CD8-positive, alpha-beta memory T cell (primary cell): ENCODE data around the gene MUCL3. TPM values are rescaled to one million over a fixed set of nuclear protein-coding genes. Genes with fewer than 3 reads are reported as not detected.
A peak's percentile ranks its signal among the peaks of the same experiment; 100 is the strongest.
"Not testable (repeated sequence)": the region's sequence is repeated elsewhere in the genome, so short reads cannot be mapped to it uniquely, and the experiment has no call there.

Experiments
- CTCF ChIA-PET: fragments of 350-600 bp; sonication (Branson Sonifier 250); formaldehyde crosslinking; loops from one replicate; lab custom pipeline; 2021; ENCODE audit warnings: antibody characterized with exemption; lab: Charles Lee
- POLR2A ChIA-PET: fragments of 350-600 bp; sonication (Branson Sonifier 250); formaldehyde crosslinking; loops from one replicate; lab custom pipeline; 2021; ENCODE audit warnings: antibody characterized with exemption; lab: Charles Lee
- DNase-seq, 5 donors: peaks; one replicate each; pipeline versions ENCODE4 v3.0.0 to v3.0.0-alpha.2; 2020 to 2022; ENCODE audit warnings: mixed read lengths in 1 of 5
- H3K27ac ChIP-seq: one replicate; pipeline ENCODE4 v1.7.0; 2013; ENCODE audit warnings: low read depth, mild to moderate bottlenecking, low read length, moderate library complexity
- H3K27me3 ChIP-seq: 2 replicates; pipeline ENCODE4 v1.7.0; 2013; ENCODE audit warnings: low read length, mild to moderate bottlenecking; ENCODE audit not compliant: insufficient read depth, poor library complexity, severe bottlenecking
- H3K36me3 ChIP-seq: 2 replicates; pipeline ENCODE4 v1.7.0; 2013; ENCODE audit warnings: mild to moderate bottlenecking, low read length, moderate library complexity; ENCODE audit not compliant: insufficient read depth
- H3K4me1 ChIP-seq: 2 replicates; pipeline ENCODE4 v1.7.0; 2013; ENCODE audit warnings: mild to moderate bottlenecking, low read length, moderate library complexity; ENCODE audit not compliant: insufficient read depth
- H3K4me3 ChIP-seq: 2 replicates; pipeline ENCODE4 v1.7.0; 2013; ENCODE audit warnings: mild to moderate bottlenecking, low read length
- H3K9me3 ChIP-seq: 2 replicates; pipeline ENCODE4 v1.7.0; 2013; ENCODE audit warnings: mild to moderate bottlenecking, low read length
- H3K27ac Mint-ChIP-seq, 8 donors: one replicate each; pipeline ENCODE4 v1.8.0; 2020 to 2021; ENCODE audit warnings: mixed read lengths in 8 of 8, mild to moderate bottlenecking in 6 of 8, inconsistent platforms in 3 of 8, moderate library complexity in 3 of 8
- H3K27me3 Mint-ChIP-seq, 2 donors: one replicate each; pipeline ENCODE4 v1.8.0; 2020 to 2021; ENCODE audit warnings: mixed read lengths in 2 of 2, mild to moderate bottlenecking in 1 of 2, moderate library complexity in 1 of 2
- H3K36me3 Mint-ChIP-seq, 3 donors: one replicate each; pipeline ENCODE4 v1.8.0; 2020 to 2021; ENCODE audit warnings: mixed read lengths in 3 of 3, inconsistent platforms in 1 of 3, mild to moderate bottlenecking in 1 of 3
- H3K4me1 Mint-ChIP-seq, 3 donors: one replicate each; pipeline ENCODE4 v1.8.0; 2020 to 2021; ENCODE audit warnings: mixed read lengths in 3 of 3, inconsistent platforms in 1 of 3, mild to moderate bottlenecking in 1 of 3
- H3K4me3 Mint-ChIP-seq, 7 donors: one replicate each; pipeline ENCODE4 v1.8.0; 2020 to 2021; ENCODE audit warnings: mixed read lengths in 7 of 7, mild to moderate bottlenecking in 6 of 7, moderate library complexity in 4 of 7, inconsistent platforms in 2 of 7
- H3K9me3 Mint-ChIP-seq, 5 donors: one replicate each; pipeline ENCODE4 v1.8.0; 2020 to 2022; ENCODE audit warnings: mixed read lengths in 5 of 5, mild to moderate bottlenecking in 3 of 5, moderate library complexity in 2 of 5, inconsistent platforms in 1 of 5
- polyA plus RNA-seq: library from polyadenylated mRNA; unstranded; fragments of 300-500 nt; fragmentation: Illumina TruSeq; gene quantifications from one replicate; pipeline ENCODE4 v1.2.3, GENCODE V29; 2021
- total RNA-seq, 2 experiments: library from RNA; stranded (reverse); gene quantifications; one replicate each; pipeline ENCODE4 v1.2.3, GENCODE V29; 2021

The MUCL3 gene
- total and polyA plus RNA-seq, 3 experiments from 2014 or later, result not detected

DNA sequence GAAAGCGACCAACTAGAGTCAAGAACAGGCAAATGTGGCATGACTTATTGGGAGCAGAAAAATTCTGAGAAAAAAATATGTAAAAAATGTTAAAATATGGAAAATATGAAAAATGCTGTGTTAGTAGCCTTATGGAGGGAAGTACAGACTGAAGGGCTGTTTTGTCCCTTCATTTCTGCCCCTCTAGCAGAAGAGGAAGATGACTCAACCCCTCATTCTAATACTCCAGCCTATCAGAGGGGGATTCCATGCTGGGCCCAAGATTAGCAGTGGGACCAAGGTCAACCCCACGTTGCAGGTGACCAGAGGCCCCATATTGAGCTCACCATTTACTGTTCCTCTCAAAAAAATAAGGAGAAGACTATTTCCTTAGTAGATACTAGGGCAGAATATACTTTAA, 51.1 kb downstream of the MUCL3 start:
- CTCF ChIA-PET, result no interaction called here
- Mint-ChIP-seq H3K36me3 (no peaks in the 10 kb centered on the region), H3K9me3 (no peaks in the 10 kb centered on the region), H3K27ac (no peak overlapping the region), H3K4me1 (peaks cover 9 to 11% (median 11%) of the 10 kb centered on the region in 3 donors), H3K4me3 (no peak overlapping the region), H3K27me3 (peaks cover 6 to 9% of the 10 kb centered on the region in 2 donors)
- POLR2A ChIA-PET, result no interaction called here
- no peak for DNase-seq
- Histone ChIP-seq H3K27ac (no peak overlapping the region), H3K4me1 (peaks cover 4% of the 10 kb centered on the region), H3K27me3 (no peaks in the 10 kb centered on the region), H3K4me3 (no peak overlapping the region), H3K9me3 (no peaks in the 10 kb centered on the region), H3K36me3 (no peaks in the 10 kb centered on the region)

DNA sequence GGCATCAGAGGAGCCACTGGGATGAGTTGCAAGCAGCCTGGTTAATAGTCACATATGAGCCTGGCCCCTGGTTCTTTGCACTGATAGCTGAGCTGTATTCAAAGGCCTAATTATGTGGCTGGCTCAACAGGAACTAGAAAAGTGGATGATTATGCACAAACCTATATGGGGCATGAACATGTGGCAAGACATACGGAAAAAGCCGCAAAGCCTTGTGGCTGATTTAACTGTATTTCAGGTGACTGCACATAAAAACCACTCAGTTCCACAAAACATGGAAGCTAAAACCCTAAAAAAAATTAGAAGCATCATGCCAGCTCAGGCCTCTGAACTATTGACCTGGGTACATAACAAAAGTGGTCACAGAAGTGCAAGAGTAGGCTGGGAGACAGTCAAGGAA, 56.5 kb downstream of the MUCL3 start:
- POLR2A ChIA-PET, result no interaction called here
- CTCF ChIA-PET, result no interaction called here

DNA sequence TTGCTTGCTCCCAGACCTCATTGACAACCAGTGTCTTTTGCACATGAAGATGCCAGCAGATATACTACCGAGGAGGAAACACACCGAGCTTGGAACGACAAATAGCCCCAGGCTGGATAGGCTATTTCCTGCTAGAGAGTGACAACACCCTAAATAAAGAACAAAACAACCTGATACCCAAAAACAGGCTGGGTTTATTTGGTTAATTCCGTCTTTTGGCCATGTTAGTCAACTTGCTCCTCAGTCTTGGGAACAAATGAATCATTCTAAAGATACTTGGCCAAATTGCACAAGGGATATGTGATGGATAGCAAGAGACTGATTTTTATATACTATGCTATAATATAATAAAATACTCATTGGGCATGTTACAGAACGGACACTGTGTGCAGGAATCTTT, 58.0 kb downstream of the MUCL3 start:
- peaks cover 0 to 2% (median 0%) of the 10 kb centered on the region in 3 donors for H3K36me3 Mint-ChIP-seq
- no peak overlapping the region for H3K4me3 Mint-ChIP-seq
- H3K9me3 Mint-ChIP-seq, result peaks cover 0 to 2% (median 0%) of the 10 kb centered on the region in 5 donors
- H3K27ac Mint-ChIP-seq, result peak overlapping the region in 1 of 8 donors; percentile 95
- DNase-seq, result no peak
- ChIA-PET POLR2A (no interaction called here), CTCF (no interaction called here)
- Histone ChIP-seq H3K9me3 (no peaks in the 10 kb centered on the region), H3K4me3 (no peak overlapping the region), H3K36me3 (no peaks in the 10 kb centered on the region), H3K4me1 (no peaks in the 10 kb centered on the region), H3K27me3 (no peaks in the 10 kb centered on the region), H3K27ac (no peak overlapping the region)
- peaks cover 0 to 6% (median 2%) of the 10 kb centered on the region in 3 donors for H3K4me1 Mint-ChIP-seq
- peaks cover 6 to 20% of the 10 kb centered on the region in 2 donors for H3K27me3 Mint-ChIP-seq

More for the DNA sequence above, 56.5 kb downstream of the MUCL3 start:
- no peaks in the 10 kb centered on the region for H3K27me3 ChIP-seq
- H3K4me1 ChIP-seq, result no peaks in the 10 kb centered on the region
- Mint-ChIP-seq H3K27ac (no peak overlapping the region), H3K36me3 (no peaks in the 10 kb centered on the region), H3K27me3 (peaks cover 6 to 12% of the 10 kb centered on the region in 2 donors), H3K4me3 (no peak overlapping the region), H3K4me1 (peaks cover 0 to 6% (median 2%) of the 10 kb centered on the region in 3 donors), H3K9me3 (peaks cover 0 to 2% (median 0%) of the 10 kb centered on the region in 5 donors)
- H3K4me3 ChIP-seq, result no peak overlapping the region
- no peaks in the 10 kb centered on the region for H3K36me3 ChIP-seq
- no peak for DNase-seq
- no peaks in the 10 kb centered on the region for H3K9me3 ChIP-seq
- no peak overlapping the region for H3K27ac ChIP-seq

DNA sequence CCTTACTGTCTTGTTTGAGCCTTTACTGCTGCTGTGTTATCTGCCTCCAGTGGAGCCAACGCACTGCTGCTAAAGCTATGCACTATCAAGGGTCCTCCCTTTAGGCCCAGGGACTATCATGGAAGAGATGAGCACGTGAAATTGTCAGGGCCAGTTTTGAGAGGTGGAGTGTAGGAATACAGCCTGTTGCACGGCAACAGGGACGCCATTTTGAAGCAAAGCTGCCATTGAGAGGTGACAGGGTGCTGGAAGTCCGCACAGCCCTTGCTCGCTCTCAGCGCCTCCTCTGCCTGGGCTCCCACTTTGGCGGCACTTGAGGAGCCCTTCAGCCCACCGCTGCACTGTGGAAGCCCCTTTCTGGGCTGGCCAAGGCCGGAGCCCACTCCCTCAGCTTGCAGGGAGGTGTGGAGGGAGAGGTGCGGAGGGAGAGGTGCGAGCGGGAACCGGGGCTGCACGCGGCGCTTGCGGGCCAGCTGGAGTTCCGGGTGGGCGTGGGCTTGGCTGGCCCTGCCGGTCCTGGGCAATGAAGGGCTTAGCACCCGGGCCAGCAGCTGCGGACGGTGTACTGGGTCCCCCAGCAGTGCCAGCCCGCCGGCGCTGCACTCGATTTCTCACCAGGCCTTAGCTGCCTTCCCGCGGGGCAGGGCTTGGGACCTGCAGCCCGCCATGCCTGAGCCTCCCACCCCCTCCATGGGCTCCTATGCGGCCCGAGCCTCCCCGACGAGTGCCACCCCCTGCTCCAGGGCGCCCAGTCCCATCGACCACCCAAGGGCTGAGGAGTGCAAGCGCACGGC, 59.5 kb downstream of the MUCL3 start:
- H3K27ac ChIP-seq, H3K9me3 Mint-ChIP-seq, DNase-seq, H3K27ac Mint-ChIP-seq, POLR2A ChIA-PET, H3K36me3 Mint-ChIP-seq, H3K4me1 ChIP-seq, H3K9me3 ChIP-seq, H3K4me1 Mint-ChIP-seq, H3K36me3 ChIP-seq, H3K27me3 ChIP-seq, H3K4me3 ChIP-seq, H3K4me3 Mint-ChIP-seq: not testable (repeated sequence)
- CTCF ChIA-PET, result interaction anchor here (1.3 kb wide), 2 partner anchors 18 to 69 kb away, joined by 3 to 4 read pairs; no protein-coding TSS in a partner anchor
- peaks cover 1 to 21% of the 10 kb centered on the region in 2 donors for H3K27me3 Mint-ChIP-seq

DNA sequence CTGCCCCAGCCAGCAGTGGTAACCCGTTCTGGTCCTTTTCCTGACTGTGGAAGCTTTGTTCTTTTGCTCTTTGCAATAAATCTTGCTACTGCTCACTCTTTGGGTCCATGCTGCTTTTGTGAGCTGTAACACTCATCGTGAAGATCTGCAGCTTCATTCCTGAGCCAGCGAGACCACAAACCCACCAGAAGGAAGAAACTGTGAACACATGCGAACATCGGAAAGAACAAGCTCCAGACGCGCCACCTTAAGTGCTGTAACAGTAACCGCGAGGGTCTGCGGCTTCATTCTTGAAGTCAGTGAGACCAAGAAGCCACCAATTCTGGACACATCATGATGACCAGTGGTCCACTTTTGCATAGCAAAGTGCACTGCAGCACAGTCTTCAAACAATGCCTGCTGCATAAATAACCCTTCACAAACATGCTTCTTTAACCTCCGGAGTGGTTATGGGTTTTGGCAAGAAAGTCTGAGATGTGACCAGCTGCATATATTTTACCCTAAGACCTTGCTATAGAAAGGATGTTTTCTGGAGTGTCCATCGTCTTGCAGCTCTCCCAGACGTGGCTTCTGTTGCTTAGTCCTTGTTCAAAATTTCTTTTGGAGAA, 60.6 kb downstream of the MUCL3 start:
- no peaks in the 10 kb centered on the region for H3K36me3 ChIP-seq
- H3K27me3 ChIP-seq, result peaks cover 9% of the 10 kb centered on the region
- peaks cover 5 to 21% of the 10 kb centered on the region in 2 donors for H3K27me3 Mint-ChIP-seq
- H3K27ac ChIP-seq, result no peak overlapping the region
- H3K4me3 ChIP-seq, result no peak overlapping the region
- ChIA-PET POLR2A (no interaction called here), CTCF (interaction anchor here (1.3 kb wide), 1 partner anchor 19 kb away, joined by 3 read pairs; no protein-coding TSS in a partner anchor)
- no peaks in the 10 kb centered on the region for H3K4me1 ChIP-seq
- H3K36me3 Mint-ChIP-seq, result peaks cover 0 to 2% (median 0%) of the 10 kb centered on the region in 3 donors
- DNase-seq, result no peak
- no peaks in the 10 kb centered on the region for H3K9me3 ChIP-seq
- H3K4me3 Mint-ChIP-seq, result peak overlapping the region in 3 of 7 donors; percentile 27 to 76 (median 56)
- peaks cover 0 to 6% (median 2%) of the 10 kb centered on the region in 3 donors for H3K4me1 Mint-ChIP-seq
- H3K27ac Mint-ChIP-seq, result no peak overlapping the region
- peaks cover 0 to 2% (median 0%) of the 10 kb centered on the region in 5 donors for H3K9me3 Mint-ChIP-seq

DNA sequence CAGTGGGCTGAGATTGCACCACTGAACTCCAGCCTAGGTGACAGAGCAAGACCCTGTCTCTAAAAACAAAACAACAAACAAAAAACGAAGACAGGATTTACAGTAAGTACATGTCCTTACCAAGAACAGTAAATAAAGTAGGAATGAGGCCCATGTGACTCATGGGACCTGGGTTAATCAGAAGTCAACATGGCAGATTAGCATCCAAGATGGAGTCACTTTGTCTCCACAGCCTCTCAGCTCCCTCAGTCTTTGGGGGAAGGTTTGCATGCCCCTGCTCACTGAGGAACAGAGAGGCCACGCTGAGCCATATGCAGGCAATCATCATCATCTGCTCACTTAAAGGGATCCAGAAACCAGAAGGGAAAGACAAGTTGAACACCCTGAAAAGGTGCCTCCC, 61.7 kb downstream of the MUCL3 start:
- no peaks in the 10 kb centered on the region for H3K4me1 ChIP-seq
- H3K36me3 ChIP-seq, result no peaks in the 10 kb centered on the region
- ChIA-PET CTCF (no interaction called here), POLR2A (no interaction called here)
- no peak overlapping the region for H3K4me3 ChIP-seq
- peaks cover 0 to 2% (median 0%) of the 10 kb centered on the region in 3 donors for H3K36me3 Mint-ChIP-seq
- H3K27me3 ChIP-seq, result peaks cover 9% of the 10 kb centered on the region
- H3K27ac ChIP-seq, result no peak overlapping the region
- H3K4me3 Mint-ChIP-seq, result no peak overlapping the region
- H3K27me3 Mint-ChIP-seq, result peaks cover 5 to 27% of the 10 kb centered on the region in 2 donors
- no peaks in the 10 kb centered on the region for H3K9me3 ChIP-seq
- peaks cover 0 to 6% (median 2%) of the 10 kb centered on the region in 3 donors for H3K4me1 Mint-ChIP-seq
- peaks cover 0 to 2% (median 0%) of the 10 kb centered on the region in 5 donors for H3K9me3 Mint-ChIP-seq
- H3K27ac Mint-ChIP-seq, result no peak overlapping the region
- no peak for DNase-seq

Other genes starting within 250 kb of the MUCL3 start
- gene NRM, start 250.0 kb upstream of the MUCL3 start, total RNA-seq, result 10 to 100 TPM; 28.1 to 29.2 TPM
- gene NRM, start 250.0 kb upstream of the MUCL3 start, polyA plus RNA-seq, result 11.7 TPM
- gene MDC1, start 223.7 kb upstream of the MUCL3 start, total RNA-seq, result 10 to 100 TPM; 59.4 to 71.1 TPM
- 6.4 TPM for gene MDC1, start 223.7 kb upstream of the MUCL3 start, polyA plus RNA-seq
- 1,000 to 10,000 TPM; 1,610 to 1,639 TPM for gene TUBB, start 220.6 kb upstream of the MUCL3 start, total RNA-seq
- 136 TPM for gene TUBB, start 220.6 kb upstream of the MUCL3 start, polyA plus RNA-seq
- 100 to 1,000 TPM; 154 to 155 TPM for gene FLOT1, start 198.3 kb upstream of the MUCL3 start, total RNA-seq
- gene FLOT1, start 198.3 kb upstream of the MUCL3 start, polyA plus RNA-seq, result 104 TPM
- 100 to 1,000 TPM; 267 to 294 TPM for gene IER3, start 196.4 kb upstream of the MUCL3 start, total RNA-seq
- gene IER3, start 196.4 kb upstream of the MUCL3 start, polyA plus RNA-seq, result 0.58 TPM
- 10 to 100 TPM; 10.1 to 10.5 TPM for gene DDR1, start 56.5 kb upstream of the MUCL3 start, total RNA-seq
- gene DDR1, start 56.5 kb upstream of the MUCL3 start, polyA plus RNA-seq, result 1.2 TPM
- gene GTF2H4, start 32.8 kb upstream of the MUCL3 start, total RNA-seq, result 10 to 100 TPM; 48.2 to 55.3 TPM
- 7.5 TPM for gene GTF2H4, start 32.8 kb upstream of the MUCL3 start, polyA plus RNA-seq
- gene VARS2, start 26.7 kb upstream of the MUCL3 start, total RNA-seq, result 10 to 100 TPM; 82.4 to 86.0 TPM
- 16.2 TPM for gene VARS2, start 26.7 kb upstream of the MUCL3 start, polyA plus RNA-seq
- gene SFTA2, start 8.8 kb upstream of the MUCL3 start, total RNA-seq, result not detected
- not detected for gene SFTA2, start 8.8 kb upstream of the MUCL3 start, polyA plus RNA-seq
- not detected for gene MUC21, start 42.7 kb downstream of the MUCL3 start, total RNA-seq
- gene MUC21, start 42.7 kb downstream of the MUCL3 start, polyA plus RNA-seq, result not detected
- not detected for gene MUC22, start 69.5 kb downstream of the MUCL3 start, total RNA-seq
- gene MUC22, start 69.5 kb downstream of the MUCL3 start, polyA plus RNA-seq, result not detected
- gene C6orf15, start 171.6 kb downstream of the MUCL3 start, total RNA-seq, result not detected
- not detected for gene C6orf15, start 171.6 kb downstream of the MUCL3 start, polyA plus RNA-seq
- not detected for gene PSORS1C1, start 173.8 kb downstream of the MUCL3 start, total RNA-seq
- gene PSORS1C1, start 173.8 kb downstream of the MUCL3 start, polyA plus RNA-seq, result not detected
- not detected for gene CDSN, start 179.5 kb downstream of the MUCL3 start, total RNA-seq
- not detected for gene CDSN, start 179.5 kb downstream of the MUCL3 start, polyA plus RNA-seq
- not detected for gene PSORS1C2, start 198.1 kb downstream of the MUCL3 start, total RNA-seq
- gene PSORS1C2, start 198.1 kb downstream of the MUCL3 start, polyA plus RNA-seq, result not detected
- gene CCHCR1, start 216.8 kb downstream of the MUCL3 start, total RNA-seq, result 10 to 100 TPM; 45.9 to 46.1 TPM
- 7.4 TPM for gene CCHCR1, start 216.8 kb downstream of the MUCL3 start, polyA plus RNA-seq
- gene TCF19, start 217.6 kb downstream of the MUCL3 start, total RNA-seq, result 100 to 1,000 TPM; 102 to 103 TPM
- 11.6 TPM for gene TCF19, start 217.6 kb downstream of the MUCL3 start, polyA plus RNA-seq
- not detected for gene POU5F1, start 229.7 kb downstream of the MUCL3 start, total RNA-seq
- gene POU5F1, start 229.7 kb downstream of the MUCL3 start, polyA plus RNA-seq, result not detected